Measurements from ENCODE around the gene GRK3. TPM values are rescaled to one million over a fixed set of nuclear protein-coding genes. Genes with fewer than 3 reads are reported as not detected.

The GRK3 gene
- total RNA-seq, 2 experiments from 2014 or later = 27.6 to 29.4 TPM

DNA sequence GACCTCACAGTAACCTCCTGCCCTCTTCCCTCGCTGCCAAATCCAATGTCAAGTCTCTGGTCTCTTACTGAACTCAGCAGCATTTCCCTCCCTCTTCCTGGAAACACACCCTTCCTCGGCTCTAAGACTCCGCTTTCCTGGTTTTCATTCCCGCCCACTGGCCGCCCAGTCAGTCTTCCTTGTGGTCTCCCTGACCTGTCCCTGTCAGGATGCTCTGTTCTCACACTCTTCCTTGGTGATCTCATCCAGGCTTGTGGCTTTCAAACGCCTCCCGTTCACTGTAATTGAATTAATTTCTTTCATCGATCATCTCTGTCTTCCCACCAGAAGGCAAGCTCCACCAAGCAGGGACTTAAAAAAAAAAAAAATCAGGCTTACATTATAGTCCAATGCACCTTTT lies 211.1 kb downstream of the GRK3 start:
- peaks cover 9% of the 10 kb centered on the region for H3K4me1 Mint-ChIP-seq
- H3K36me3 Mint-ChIP-seq = peaks cover 4% of the 10 kb centered on the region
- no peaks in the 10 kb centered on the region for H3K9me3 Mint-ChIP-seq
- no peak overlapping the region for H3K4me3 Mint-ChIP-seq
- no peak for DNase-seq
- peaks cover 6% of the 10 kb centered on the region for H3K27me3 Mint-ChIP-seq
- no peak overlapping the region for H3K27ac Mint-ChIP-seq

DNA sequence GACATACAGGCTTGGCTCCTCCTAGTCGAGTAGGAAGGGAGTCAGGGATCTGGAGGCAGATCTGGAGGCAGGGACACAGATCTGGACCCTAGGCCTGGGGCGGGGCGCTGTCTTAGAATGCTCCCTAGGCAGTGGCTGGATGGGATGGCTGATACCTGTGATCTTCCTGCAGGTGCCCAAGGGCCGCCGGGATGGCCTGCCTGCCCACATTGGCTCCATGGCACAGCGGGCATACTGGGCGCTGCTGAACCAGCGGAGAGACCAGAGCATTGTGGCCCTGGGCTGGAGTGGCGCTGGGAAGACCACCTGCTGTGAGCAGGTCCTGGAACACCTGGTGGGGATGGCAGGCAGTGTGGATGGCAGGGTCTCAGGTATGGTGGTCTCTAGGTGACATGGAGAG lies 212.9 kb downstream of the GRK3 start:
- peaks cover 7% of the 10 kb centered on the region for H3K4me1 Mint-ChIP-seq
- H3K4me3 Mint-ChIP-seq = no peak overlapping the region
- no peaks in the 10 kb centered on the region for H3K36me3 Mint-ChIP-seq
- peaks cover 6% of the 10 kb centered on the region for H3K27me3 Mint-ChIP-seq
- H3K9me3 Mint-ChIP-seq = no peaks in the 10 kb centered on the region
- H3K27ac Mint-ChIP-seq = no peak overlapping the region
- no peak for DNase-seq

DNA sequence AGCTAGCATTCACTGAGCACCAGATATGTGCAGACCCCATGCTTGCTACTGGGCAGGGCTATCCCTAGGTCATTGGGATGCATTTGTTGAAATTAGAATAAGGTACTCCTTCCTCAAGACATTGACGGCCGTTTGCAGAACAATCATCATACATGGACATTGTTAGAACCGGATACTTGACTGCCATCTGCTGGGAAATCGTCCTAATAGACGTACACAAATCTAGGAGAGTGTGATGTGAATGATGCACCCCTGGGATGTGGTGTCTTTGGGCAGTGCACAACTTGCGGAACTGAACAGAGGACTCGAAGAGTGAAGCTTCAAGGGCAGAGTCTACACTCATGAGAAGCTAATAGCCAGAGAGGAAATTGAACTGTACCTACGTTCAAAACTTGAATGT lies 213.4 kb downstream of the GRK3 start:
- Mint-ChIP-seq H3K4me1 (peaks cover 2% of the 10 kb centered on the region), H3K4me3 (no peak overlapping the region), H3K36me3 (no peaks in the 10 kb centered on the region), H3K27me3 (peaks cover 6% of the 10 kb centered on the region), H3K9me3 (no peaks in the 10 kb centered on the region), H3K27ac (no peak overlapping the region)
- no peak for DNase-seq

Other genes starting within 250 kb of the GRK3 start
- 1 to 10 TPM; 1.6 to 2.1 TPM for gene MYO18B, start 177.5 kb downstream of the GRK3 start, total RNA-seq

All from activated naive CD8-positive, alpha-beta T cell treated with anti-CD3 and anti-CD28 coated beads for 36 hours (primary cell).